ENCODE measurements around the gene LRRC7.

Gene LRRC7

GRCh38 chr1:70112838-70113237 lies 545.1 kb downstream of the LRRC7 start:
- DNase-seq, result no peak

- DNase-seq, result no peak
Measured at GRCh38 chr1:70115315-70115714, 547.6 kb downstream of the LRRC7 start.

- no peak for DNase-seq
Measured at GRCh38 chr1:70117046-70117445, 549.3 kb downstream of the LRRC7 start.

DNA sequence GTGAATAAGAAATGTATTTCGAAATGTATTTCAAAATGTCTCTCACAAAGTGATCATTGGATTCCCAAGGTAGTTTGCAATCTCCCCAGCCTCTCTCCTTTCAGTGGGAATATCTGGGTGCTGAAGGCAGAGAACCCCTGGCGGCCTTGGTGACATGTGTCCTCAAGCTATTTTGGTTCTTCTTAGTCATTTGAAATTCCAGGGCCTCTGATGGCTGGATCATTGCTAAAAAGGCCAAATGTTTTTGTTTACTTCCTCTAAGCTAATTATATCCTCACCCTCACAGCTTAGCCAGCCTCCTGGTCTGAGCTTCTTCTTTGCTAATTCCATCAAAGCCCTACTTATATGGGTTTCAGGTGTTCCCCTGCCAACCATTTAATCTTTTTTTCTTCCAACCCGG lies 566.4 kb downstream of the LRRC7 start:
- no peak for DNase-seq

DNA sequence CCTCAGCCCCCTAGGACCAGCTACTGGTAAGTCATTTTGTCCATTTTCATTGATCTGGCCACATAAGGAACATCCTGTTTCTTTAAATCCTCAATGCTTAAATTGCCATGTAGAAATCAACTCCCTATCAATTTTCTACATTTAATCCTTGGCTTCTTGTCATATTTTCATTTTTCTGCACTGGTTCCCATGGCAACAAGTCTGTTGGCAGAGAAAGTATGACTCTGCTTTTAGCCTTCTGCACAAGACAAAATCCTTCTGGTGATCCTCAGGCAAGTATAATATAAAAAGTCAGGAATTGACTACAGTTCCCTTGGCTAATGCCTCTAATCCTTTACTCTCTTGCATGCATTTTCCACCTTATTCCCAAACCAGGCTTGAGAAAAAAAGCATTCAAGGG lies 572.6 kb downstream of the LRRC7 start:
- no peak for DNase-seq

DNA sequence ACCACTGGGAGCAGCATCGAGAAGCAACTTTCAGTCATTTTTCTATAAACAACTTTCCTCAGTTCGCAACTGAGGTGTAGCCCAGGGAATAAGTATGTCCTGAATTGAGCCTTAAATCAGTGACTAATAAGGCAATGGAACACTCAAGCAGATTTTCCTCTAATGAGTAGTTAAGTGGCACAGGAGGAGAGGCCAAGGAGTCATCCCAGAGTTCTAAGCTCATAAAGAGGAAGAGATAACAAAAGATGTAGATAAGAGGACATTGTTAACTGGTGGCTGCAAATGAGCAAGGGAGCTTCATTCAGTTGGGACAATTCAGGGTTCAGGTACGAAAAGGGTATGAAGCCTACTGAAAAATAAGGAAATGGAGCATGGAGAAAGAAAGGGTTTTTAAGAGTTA lies 573.2 kb downstream of the LRRC7 start:
- no peak for DNase-seq

DNA sequence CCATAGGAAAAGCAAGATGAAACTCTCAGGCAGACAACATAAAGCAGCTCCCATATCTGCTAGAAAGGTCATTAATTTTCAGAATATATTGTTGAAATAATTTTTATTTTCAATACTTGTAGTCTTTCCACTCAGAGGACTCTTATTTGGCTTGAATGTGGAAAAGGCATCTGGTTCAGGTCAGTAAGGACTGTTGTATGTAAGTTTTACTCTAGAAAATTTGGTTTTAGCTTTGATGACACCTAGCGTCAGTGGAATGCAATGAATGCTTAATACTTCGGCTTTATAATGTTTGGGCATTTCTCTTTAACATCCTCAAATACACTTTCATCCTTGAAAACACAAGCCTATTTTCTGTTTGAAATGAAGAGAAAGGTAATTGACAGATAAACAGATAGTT lies 574.4 kb downstream of the LRRC7 start:
- no peak for DNase-seq

- DNase-seq, result peak; percentile 37
Measured at GRCh38 chr1:70143048-70143659, 575.4 kb downstream of the LRRC7 start.

DNA sequence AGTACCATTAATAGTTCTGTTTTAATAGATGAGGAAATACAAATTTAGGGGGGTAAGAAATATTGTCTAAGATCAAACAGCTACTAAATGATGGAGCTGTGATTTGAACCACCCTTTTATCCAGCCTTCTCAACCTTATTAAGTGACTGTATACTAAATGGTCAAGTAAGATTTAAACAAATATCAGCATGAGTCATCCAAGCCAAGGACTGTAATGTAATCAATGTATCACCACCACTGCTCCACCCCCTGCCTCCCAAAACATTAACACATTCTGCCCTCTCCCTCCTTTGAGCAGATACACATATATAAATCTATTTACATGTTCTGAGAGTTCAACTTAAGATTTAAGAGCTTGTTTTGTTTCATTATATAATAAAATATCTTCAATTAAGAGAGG lies 578.8 kb downstream of the LRRC7 start:
- DNase-seq, result no peak

- DNase-seq, result no peak
Measured at GRCh38 chr1:70150444-70150843, 582.7 kb downstream of the LRRC7 start.

GRCh38 chr1:70153739-70154138 lies 586.0 kb downstream of the LRRC7 start:
- no peak for DNase-seq

DNA sequence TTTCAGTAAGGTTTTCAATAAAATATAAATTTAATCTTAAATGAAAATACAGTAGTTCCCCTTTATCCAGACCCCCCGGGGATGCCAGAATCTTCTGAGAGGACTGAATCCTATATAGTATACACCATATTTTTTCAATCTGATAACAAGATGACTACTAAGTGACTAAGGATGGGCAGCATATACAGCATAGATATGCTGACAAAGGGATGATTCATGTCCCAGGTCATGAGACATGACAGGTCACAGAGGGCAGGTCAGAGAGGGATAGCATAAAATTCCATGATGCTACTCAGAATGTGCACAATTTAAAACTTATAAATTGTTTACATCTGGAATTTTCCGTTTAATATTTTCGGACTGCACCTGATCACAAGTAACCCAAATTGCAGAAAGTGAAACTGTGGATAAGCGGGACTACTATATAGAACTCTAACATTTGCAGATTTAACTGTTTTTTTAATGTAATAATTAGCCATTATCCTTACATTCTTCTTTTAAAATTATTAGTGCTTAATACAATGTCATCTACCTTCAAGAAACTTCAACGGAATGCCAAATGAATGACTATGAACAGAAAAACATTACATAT lies 588.9 kb downstream of the LRRC7 start:
- DNase-seq, result no peak

DNA sequence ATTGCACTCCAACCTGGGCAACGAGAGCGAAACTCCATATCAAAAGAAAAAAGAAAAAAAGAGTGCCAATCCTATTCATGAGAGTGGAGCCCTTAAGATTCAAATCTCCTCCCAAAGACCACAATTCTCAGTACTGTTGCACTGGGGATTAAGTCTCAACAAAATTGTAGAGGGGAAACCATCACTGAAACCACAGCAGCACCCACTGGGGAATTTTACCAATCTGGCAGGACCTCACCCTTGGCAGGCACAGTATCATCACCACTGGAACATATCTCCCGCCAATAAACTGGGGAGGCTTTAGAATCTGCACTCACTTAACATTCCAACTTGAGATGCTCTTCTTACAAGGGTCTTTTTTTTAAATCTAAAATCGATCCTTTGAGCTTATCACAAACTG lies 596.6 kb downstream of the LRRC7 start:
- no peak for DNase-seq

DNA sequence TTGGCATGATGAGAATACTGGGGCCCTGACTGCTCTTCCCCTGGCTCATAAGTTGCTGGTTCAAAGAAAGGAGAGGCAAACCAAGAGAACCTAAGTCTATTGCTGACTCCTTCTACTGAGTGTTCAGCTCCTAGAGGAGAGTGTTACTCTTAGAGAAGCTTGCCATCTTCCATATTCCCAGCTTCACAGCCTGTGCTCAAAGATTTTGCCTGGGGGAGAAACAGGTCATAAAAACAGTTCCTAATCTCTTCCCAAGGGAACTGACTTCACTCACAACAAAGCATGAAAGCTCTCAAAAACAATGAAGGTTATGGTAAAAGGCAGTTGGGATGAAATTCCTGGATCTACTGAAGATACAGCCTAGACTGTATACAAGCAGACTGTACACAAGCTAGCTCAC lies 600.6 kb downstream of the LRRC7 start:
- DNase-seq, result no peak

DNA sequence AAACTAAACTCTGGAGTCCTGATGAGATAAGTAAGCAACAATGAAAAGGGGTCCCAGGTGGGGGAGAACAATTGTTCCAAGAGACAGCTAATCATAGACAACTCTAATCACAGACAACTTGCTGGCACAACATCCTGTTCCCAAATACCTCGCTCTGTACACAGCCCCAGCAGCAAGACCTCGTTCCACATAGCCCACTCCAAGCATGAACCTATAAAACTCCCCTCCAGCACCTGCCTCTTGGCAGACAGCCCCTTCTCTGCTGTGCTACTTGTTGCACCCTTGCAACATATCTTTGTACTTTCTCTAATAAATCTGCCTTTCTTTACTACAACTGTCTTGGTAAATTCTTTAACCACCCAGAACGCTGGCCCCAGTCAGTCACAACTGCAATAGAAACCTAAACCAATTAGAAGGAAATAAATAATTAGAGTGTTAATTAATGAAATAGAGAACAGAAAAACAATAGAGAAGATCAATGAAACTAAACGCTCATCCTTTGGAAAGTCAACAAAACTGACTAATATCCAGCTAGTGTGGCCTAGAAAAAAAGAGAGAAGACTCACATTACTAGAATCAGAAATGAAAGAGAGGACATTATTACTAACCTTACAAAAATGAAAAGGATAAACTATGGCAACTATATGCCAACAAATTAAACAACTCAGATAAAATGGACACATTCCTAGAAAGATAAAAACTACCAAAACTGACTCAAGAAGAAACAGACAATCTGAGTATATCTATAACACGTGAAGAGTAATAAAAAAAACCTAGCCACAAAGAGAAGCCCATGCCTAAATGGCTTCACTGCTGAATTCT lies 601.5 kb downstream of the LRRC7 start:
- no peak for DNase-seq

- DNase-seq, result no peak
Measured at GRCh38 chr1:70171512-70171911, 603.8 kb downstream of the LRRC7 start.

Data from NCI-H2171 treated with DMSO at 0.1 percent for 48 hours (cell line).